ENCODE data around the gene HOXD10.

The HOXD10 gene

DNA sequence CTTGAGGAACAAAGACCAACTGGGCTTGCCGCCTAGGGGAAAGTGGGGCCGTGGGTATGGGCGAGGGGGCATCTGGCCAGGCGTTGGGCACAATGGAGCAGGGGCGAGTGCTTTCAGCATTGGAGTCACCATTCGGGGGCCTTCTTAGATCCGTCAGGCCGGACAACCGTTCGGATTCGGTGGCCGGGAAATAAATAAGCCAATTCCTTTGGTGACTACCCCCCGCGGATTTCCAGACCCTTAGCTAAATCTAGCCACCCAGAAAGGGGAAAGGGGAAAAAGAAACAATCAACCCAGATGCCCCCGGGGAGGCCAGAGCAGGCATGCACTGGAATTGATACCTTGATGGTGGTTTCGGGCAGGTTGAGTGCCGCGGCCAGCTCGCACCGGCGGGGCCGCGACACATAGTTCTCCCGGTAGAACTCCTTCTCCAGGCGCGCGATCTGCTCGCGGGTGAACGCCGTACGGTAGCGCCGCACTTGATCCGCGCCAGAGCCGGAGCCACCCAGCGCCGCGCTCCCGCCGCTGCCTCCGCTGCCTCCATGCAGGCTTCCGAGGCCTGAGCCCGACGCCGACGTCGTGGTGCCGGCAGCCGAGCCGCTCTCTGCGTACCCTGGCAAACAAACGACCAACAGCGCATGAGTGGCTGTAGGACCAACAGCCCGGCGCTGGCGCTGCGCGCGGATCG is 34.6 kb upstream of the HOXD10 start:
- CTCF ChIA-PET: interaction anchor here (0.8 to 7.9 kb wide), 7 partner anchors 8 to 714 kb away, joined by 3 to 115 read pairs (median 5); no protein-coding TSS in a partner anchor

DNA sequence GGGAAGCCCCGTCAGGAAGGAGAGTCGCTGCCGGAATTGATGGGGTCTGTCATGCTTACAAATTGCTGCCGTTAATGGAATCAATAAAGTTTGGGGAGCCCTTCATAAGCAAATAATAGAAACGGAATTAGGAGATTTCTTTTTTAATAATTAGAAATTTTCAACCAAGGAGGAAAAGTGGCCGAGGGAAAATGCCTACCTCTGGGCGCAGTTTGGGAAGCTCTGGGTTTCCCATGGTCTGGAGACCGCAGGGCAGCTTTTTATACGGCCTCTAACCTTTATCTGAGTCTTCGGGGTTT is 34.1 kb upstream of the HOXD10 start:
- CTCF ChIA-PET: interaction anchor here (0.8 to 7.9 kb wide), 6 partner anchors 9 to 715 kb away, joined by 3 to 115 read pairs (median 5); no protein-coding TSS in a partner anchor
- no peak overlapping the region for H3K4me3 ChIP-seq (ENCODE audit: low read depth, low read length)

More for the DNA sequence above, 34.6 kb upstream of the HOXD10 start:
- DNase-seq (ENCODE audit: low read depth, low spot score): no peak
- POLR2A ChIA-PET: no interaction called here
- no peak overlapping the region for H3K4me3 ChIP-seq (ENCODE audit: low read depth, low read length)
- TF ChIP-seq, protein P1, sequence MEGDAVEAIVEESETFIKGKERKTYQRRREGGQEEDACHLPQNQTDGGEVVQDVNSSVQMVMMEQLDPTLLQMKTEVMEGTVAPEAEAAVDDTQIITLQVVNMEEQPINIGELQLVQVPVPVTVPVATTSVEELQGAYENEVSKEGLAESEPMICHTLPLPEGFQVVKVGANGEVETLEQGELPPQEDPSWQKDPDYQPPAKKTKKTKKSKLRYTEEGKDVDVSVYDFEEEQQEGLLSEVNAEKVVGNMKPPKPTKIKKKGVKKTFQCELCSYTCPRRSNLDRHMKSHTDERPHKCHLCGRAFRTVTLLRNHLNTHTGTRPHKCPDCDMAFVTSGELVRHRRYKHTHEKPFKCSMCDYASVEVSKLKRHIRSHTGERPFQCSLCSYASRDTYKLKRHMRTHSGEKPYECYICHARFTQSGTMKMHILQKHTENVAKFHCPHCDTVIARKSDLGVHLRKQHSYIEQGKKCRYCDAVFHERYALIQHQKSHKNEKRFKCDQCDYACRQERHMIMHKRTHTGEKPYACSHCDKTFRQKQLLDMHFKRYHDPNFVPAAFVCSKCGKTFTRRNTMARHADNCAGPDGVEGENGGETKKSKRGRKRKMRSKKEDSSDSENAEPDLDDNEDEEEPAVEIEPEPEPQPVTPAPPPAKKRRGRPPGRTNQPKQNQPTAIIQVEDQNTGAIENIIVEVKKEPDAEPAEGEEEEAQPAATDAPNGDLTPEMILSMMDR (IDR thresholded peaks at IDR 0.05; ENCODE audit: insufficient read depth, low read length, missing control alignments): no peak

DNA sequence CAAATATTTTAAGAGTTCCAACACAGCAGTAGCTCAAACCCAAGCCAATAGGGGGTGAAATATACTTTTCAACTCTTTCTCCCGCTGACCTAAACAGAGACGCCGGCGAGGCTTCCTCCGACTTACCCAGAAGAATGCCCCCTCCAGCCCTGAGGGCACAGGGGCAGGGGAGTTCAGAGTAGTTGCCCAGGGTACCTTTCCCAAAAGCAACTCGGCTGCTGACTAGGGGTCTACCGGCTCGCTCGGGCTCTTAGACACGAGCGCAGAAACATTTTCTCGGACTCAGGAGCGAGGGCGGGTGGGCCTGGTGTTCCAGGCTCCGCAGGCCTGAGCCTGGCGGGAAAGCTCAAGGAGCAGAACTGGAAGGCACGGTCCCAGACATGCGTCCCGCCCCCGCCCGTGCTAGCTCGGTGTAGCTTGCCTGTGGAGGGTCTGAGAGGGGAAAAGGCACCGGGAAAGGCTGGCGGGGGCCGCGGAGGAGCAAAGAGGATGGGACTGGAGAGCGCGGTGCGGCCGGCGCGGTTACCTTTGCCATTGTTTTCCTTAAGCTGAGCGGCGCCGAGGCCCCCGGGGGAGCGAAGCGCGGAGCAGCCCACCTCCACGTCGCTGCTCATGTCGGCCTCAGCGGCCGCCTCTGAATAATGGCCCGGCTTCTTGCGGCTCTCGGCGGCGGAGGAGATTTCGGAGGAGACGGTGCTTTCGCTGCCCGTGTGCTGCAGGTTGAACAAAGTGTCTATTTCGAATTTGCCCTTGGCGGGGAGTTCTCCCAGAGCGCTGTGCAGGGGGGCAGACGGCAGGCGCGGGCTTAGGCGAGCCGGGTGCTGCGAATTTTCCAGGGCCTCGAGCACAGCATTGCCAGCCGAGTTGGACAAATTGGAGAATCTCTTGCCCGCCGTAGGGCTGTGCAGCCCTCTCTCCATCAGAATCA is 33.5 kb upstream of the HOXD10 start:
- H3K4me3 ChIP-seq (ENCODE audit: low read depth, low read length): no peak overlapping the region
- TF ChIP-seq, protein P1 (IDR thresholded peaks at IDR 0.05; ENCODE audit: insufficient read depth, low read length, missing control alignments): no peak
- CTCF ChIA-PET: interaction anchor here (0.8 to 7.9 kb wide), 4 partner anchors 10 to 395 kb away, joined by 3 to 115 read pairs (median 26); no protein-coding TSS in a partner anchor
- POLR2A ChIA-PET: no interaction called here
- no peak for DNase-seq (ENCODE audit: low read depth, low spot score)

More for the DNA sequence above, 34.1 kb upstream of the HOXD10 start:
- TF ChIP-seq, protein P1 (IDR thresholded peaks at IDR 0.05; ENCODE audit: insufficient read depth, low read length, missing control alignments): no peak
- DNase-seq (ENCODE audit: low read depth, low spot score): no peak
- POLR2A ChIA-PET: no interaction called here

DNA sequence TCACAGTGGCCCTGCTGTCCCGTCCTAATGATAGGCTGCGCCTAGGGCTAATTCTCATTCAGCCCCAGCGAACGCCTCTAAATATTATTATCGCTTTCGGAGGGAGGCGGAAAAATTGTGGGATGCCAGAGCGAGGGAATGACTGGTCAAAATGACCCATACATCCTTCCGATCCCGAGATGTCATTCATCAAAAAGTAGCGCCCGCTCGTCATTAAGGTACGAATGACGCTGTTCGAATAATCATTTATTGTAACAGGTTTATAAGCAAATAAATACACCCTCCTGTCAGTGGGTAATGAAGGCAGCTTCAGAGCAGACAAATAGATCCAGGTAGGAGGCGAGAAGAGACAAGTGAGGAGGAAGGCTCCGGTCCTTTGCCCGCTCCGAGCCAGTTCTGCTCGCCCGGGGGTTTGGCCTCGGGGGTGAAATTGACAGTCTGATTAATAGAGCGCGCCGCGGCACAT is 32.7 kb upstream of the HOXD10 start, which contains the start of gene EVX2:
EVX2 (minus strand) TSS at position 167 of the 466 bp plus-strand sequence. CDS start 186 bp downstream, outside the sequence.
- no peak for DNase-seq (ENCODE audit: low read depth, low spot score)
- CTCF ChIA-PET: interaction anchor here (7.5 to 7.9 kb wide), 2 partner anchors 12 to 395 kb away, joined by 47 to 115 read pairs; no protein-coding TSS in a partner anchor
- POLR2A ChIA-PET: no interaction called here
- TF ChIP-seq, protein P1 (IDR thresholded peaks at IDR 0.05; ENCODE audit: insufficient read depth, low read length, missing control alignments): no peak
- H3K4me3 ChIP-seq (ENCODE audit: low read depth, low read length): no peak within 1 kb of the TSS

DNA sequence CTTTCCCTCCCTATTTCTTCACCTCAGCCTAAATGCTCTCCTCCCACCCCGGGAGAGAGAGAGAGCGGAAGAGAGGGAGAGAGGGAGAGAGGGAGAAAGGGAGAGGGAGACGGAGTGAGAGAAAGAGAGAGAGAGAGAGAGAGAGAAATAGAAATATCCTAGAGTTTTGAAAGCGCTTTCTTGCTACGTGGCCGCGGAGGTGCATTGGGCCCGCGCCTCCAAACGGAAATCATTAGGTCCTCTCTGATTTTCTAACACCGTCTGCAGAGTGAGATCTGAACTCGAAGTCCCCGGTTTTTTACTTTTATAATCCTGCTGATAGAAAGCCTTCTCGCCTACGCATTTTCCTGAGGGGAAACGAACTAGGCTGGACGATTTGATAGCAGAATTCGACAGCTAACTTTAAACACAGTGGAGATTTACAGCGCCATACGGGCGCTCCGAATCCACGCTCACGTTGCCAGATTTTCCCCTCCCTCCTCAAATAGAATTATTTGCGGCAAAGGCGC is 31.9 kb upstream of the HOXD10 start:
- H3K4me3 ChIP-seq (ENCODE audit: low read depth, low read length): no peak overlapping the region
- ChIA-PET POLR2A (interaction anchor here (0.6 kb wide), 1 partner anchor 74 kb away, joined by 3 read pairs; no protein-coding TSS in a partner anchor), CTCF (interaction anchor here (0.9 to 7.9 kb wide), 7 partner anchors 11 to 833 kb away, joined by 3 to 115 read pairs (median 7); no protein-coding TSS in a partner anchor)
- TF ChIP-seq, protein P1 (IDR thresholded peaks at IDR 0.05; ENCODE audit: insufficient read depth, low read length, missing control alignments): no peak
- no peak for DNase-seq (ENCODE audit: low read depth, low spot score)
